GM23338 (cell line): ENCODE data around the gene GPRIN1. TPM values are rescaled to one million over a fixed set of nuclear protein-coding genes. Genes with fewer than 3 reads are reported as not detected.

Experiments used
- ATAC-seq: fragments of 200-7000 bp; cut with Tn5 transposase; 3 replicates; pipeline ENCODE4 v1.9.1; 2020
- DNase-seq: peaks from one replicate; pipeline ENCODE4 v3.0.0-alpha.2; 2015; ENCODE audit warnings: low spot score
- H2AFZ ChIP-seq: fragments of 200-600 bp; sonication (generic); 2 replicates; pipeline ENCODE4 v1.8.0; 2016; ENCODE audit warnings: antibody characterized with exemption, mild to moderate bottlenecking, moderate library complexity
- H3F3A ChIP-seq: fragments of 200-600 bp; sonication (generic); replicated peaks from 2 replicates; pipeline ENCODE4 v1.8.0; 2017; ENCODE audit warnings: antibody characterized with exemption, mixed run types, low read depth
- H3K27ac ChIP-seq: fragments of 200-600 bp; sonication (generic); 2 replicates; pipeline ENCODE4 v1.6.1; 2016; ENCODE audit warnings: low read depth
- H3K27me3 ChIP-seq: fragments of 200-600 bp; sonication (generic); 2 replicates; pipeline ENCODE4 v1.8.0; 2016; ENCODE audit warnings: mild to moderate bottlenecking, mixed run types, moderate library complexity; ENCODE audit not compliant: insufficient read depth
- H3K36me3 ChIP-seq: fragments of 200-600 bp; sonication (generic); 2 replicates; pipeline ENCODE4 v1.8.0; 2016; ENCODE audit warnings: mild to moderate bottlenecking; ENCODE audit not compliant: insufficient read depth
- H3K4me1 ChIP-seq: fragments of 200-600 bp; sonication (generic); 2 replicates; pipeline ENCODE4 v1.8.0; 2016; ENCODE audit warnings: mild to moderate bottlenecking, moderate library complexity; ENCODE audit not compliant: insufficient read depth
- H3K4me2 ChIP-seq: fragments of 200-600 bp; sonication (generic); 2 replicates; pipeline ENCODE4 v1.7.1; 2017; ENCODE audit warnings: mixed run types
- H3K4me3 ChIP-seq: fragments of 200-600 bp; sonication (generic); 2 replicates; pipeline ENCODE4 v1.6.1; 2016; ENCODE audit warnings: mixed run types
- H3K79me2 ChIP-seq: fragments of 200-600 bp; sonication (generic); replicated peaks from 2 replicates; pipeline ENCODE4 v1.8.0; 2017; ENCODE audit warnings: mild to moderate bottlenecking; ENCODE audit not compliant: insufficient read depth
- H3K9me2 ChIP-seq: fragments of 200-600 bp; sonication (generic); 2 replicates; pipeline ENCODE4 v1.8.0; 2017; ENCODE audit not compliant: insufficient read depth
- H4K20me1 ChIP-seq: fragments of 200-600 bp; sonication (generic); replicated peaks from 2 replicates; pipeline ENCODE4 v1.8.0; 2017; ENCODE audit warnings: mild to moderate bottlenecking; ENCODE audit not compliant: insufficient read depth
- H3K27ac Mint-ChIP-seq: 2 replicates; pipeline ENCODE4 v1.8.0; 2020; ENCODE audit warnings: inconsistent platforms, mild to moderate bottlenecking, moderate library complexity, mixed read lengths
- H3K27me3 Mint-ChIP-seq: 3 replicates; pipeline ENCODE4 v1.8.0; 2022; ENCODE audit warnings: low read depth, mild to moderate bottlenecking, moderate library complexity, mixed read lengths, inconsistent platforms; ENCODE audit not compliant: insufficient read depth, poor library complexity
- H3K36me3 Mint-ChIP-seq: 3 replicates; pipeline ENCODE4 v1.8.0; 2021; ENCODE audit warnings: low read depth, mild to moderate bottlenecking, inconsistent platforms, moderate library complexity, mixed read lengths
- H3K4me1 Mint-ChIP-seq: 3 replicates; pipeline ENCODE4 v1.8.0; 2020; ENCODE audit warnings: mild to moderate bottlenecking, inconsistent platforms, mixed read lengths
- H3K4me3 Mint-ChIP-seq: 3 replicates; pipeline ENCODE4 v1.8.0; 2021; ENCODE audit warnings: moderate library complexity, mild to moderate bottlenecking, inconsistent platforms, mixed read lengths
- H3K9me3 Mint-ChIP-seq: 3 replicates; pipeline ENCODE4 v1.8.0; 2020; ENCODE audit warnings: moderate library complexity, mild to moderate bottlenecking, inconsistent platforms, mixed read lengths
- CREB1 ChIP-seq: fragments of 250-450 bp; sonication (Bioruptor Pico); IDR thresholded peaks from 2 replicates; pipeline ENCODE4 v1.5.0; 2020; ENCODE audit warnings: low read depth, mild to moderate bottlenecking, moderate library complexity
- EZH2 ChIP-seq: fragments of 200-600 bp; sonication (generic); IDR thresholded peaks from one replicate; pipeline ENCODE4 v1.8.0; 2017; ENCODE audit warnings: antibody characterized with exemption, mild to moderate bottlenecking, low read depth; ENCODE audit not compliant: unreplicated experiment
- EZH2phosphoT487 ChIP-seq: fragments of 200-600 bp; sonication (generic); IDR thresholded peaks from one replicate; pipeline ENCODE4 v1.8.1; 2018; ENCODE audit warnings: antibody characterized with exemption; ENCODE audit not compliant: unreplicated experiment
- JUNB ChIP-seq: IDR thresholded peaks from one replicate; pipeline ENCODE4 v1.6.1; 2016; ENCODE audit warnings: antibody characterized with exemption; ENCODE audit not compliant: unreplicated experiment
- STAT1 ChIP-seq: IDR thresholded peaks from one replicate; pipeline ENCODE4 v1.6.1; 2016; ENCODE audit warnings: antibody characterized with exemption; ENCODE audit not compliant: unreplicated experiment
- polyA plus RNA-seq: library from polyadenylated mRNA; unstranded; fragments of >200 nt; fragmentation: Nextera tagmentation; extraction: Ambion mirVana; gene quantifications from 2 replicates; pipeline ENCODE4 v1.2.1, GENCODE V29; 2016
- total RNA-seq: library from RNA; depleted of rRNA; stranded (reverse); fragments of >200 nt; shearing (Covaris generic); gene quantifications from 2 replicates; pipeline ENCODE4 v1.2.3, GENCODE V29; 2014
- TF ChIP-seq, protein P1 (sequence below): fragments of 250-450 bp; sonication (Bioruptor Pico); IDR thresholded peaks from 2 replicates; pipeline ENCODE4 v1.5.0; 2020; ENCODE audit warnings: mild to moderate bottlenecking, moderate library complexity

GPRIN1 gene
- total and polyA plus RNA-seq, 2 experiments from 2014 or later, result 3.8 to 14.6 TPM

DNA sequence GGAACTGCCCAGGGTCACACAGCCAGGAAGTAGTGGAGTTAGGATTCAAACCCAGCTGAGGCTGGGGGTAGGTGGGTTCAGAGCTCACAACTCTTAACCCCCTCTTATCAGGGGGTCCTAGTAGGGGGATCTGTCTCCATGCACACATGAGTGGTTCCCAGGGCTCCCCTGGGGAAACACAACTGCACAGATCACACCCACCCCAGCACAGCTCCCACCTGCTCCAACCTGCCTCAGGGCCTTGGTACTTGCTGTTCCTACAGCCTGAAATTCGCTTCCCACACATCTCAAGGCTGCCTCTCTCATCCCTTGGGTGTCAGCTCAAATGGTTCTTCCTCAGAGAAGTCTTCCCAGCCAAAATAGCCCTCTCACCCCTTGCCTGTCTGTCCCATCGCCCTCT lies 15.6 kb upstream of the GPRIN1 start:
- H3K9me3 Mint-ChIP-seq, result no peaks in the 10 kb centered on the region; the same call in 2 of the 3 replicates
- H2AFZ ChIP-seq, result no peak overlapping the region
- TF ChIP-seq JUNB (no peak), EZH2 (no peak), CREB1 (CRISPR knock-in tag) (no peak)
- TF ChIP-seq, protein P1, sequence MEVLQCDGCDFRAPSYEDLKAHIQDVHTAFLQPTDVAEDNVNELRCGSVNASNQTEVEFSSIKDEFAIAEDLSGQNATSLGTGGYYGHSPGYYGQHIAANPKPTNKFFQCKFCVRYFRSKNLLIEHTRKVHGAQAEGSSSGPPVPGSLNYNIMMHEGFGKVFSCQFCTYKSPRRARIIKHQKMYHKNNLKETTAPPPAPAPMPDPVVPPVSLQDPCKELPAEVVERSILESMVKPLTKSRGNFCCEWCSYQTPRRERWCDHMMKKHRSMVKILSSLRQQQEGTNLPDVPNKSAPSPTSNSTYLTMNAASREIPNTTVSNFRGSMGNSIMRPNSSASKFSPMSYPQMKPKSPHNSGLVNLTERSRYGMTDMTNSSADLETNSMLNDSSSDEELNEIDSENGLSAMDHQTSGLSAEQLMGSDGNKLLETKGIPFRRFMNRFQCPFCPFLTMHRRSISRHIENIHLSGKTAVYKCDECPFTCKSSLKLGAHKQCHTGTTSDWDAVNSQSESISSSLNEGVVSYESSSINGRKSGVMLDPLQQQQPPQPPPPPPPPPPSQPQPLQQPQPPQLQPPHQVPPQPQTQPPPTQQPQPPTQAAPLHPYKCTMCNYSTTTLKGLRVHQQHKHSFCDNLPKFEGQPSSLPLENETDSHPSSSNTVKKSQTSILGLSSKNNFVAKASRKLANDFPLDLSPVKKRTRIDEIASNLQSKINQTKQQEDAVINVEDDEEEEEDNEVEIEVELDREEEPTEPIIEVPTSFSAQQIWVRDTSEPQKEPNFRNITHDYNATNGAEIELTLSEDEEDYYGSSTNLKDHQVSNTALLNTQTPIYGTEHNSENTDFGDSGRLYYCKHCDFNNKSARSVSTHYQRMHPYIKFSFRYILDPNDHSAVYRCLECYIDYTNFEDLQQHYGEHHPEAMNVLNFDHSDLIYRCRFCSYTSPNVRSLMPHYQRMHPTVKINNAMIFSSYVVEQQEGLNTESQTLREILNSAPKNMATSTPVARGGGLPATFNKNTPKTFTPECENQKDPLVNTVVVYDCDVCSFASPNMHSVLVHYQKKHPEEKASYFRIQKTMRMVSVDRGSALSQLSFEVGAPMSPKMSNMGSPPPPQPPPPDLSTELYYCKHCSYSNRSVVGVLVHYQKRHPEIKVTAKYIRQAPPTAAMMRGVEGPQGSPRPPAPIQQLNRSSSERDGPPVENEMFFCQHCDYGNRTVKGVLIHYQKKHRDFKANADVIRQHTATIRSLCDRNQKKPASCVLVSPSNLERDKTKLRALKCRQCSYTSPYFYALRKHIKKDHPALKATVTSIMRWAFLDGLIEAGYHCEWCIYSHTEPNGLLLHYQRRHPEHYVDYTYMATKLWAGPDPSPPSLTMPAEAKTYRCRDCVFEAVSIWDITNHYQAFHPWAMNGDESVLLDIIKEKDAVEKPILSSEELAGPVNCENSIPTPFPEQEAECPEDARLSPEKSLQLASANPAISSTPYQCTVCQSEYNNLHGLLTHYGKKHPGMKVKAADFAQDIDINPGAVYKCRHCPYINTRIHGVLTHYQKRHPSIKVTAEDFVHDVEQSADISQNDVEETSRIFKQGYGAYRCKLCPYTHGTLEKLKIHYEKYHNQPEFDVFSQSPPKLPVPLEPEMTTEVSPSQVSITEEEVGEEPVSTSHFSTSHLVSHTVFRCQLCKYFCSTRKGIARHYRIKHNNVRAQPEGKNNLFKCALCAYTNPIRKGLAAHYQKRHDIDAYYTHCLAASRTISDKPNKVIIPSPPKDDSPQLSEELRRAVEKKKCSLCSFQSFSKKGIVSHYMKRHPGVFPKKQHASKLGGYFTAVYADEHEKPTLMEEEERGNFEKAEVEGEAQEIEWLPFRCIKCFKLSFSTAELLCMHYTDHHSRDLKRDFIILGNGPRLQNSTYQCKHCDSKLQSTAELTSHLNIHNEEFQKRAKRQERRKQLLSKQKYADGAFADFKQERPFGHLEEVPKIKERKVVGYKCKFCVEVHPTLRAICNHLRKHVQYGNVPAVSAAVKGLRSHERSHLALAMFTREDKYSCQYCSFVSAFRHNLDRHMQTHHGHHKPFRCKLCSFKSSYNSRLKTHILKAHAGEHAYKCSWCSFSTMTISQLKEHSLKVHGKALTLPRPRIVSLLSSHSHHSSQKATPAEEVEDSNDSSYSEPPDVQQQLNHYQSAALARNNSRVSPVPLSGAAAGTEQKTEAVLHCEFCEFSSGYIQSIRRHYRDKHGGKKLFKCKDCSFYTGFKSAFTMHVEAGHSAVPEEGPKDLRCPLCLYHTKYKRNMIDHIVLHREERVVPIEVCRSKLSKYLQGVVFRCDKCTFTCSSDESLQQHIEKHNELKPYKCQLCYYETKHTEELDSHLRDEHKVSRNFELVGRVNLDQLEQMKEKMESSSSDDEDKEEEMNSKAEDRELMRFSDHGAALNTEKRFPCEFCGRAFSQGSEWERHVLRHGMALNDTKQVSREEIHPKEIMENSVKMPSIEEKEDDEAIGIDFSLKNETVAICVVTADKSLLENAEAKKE, result no peak
- no peak overlapping the region for H3K27ac Mint-ChIP-seq
- H3K36me3 Mint-ChIP-seq, result no peaks in the 10 kb centered on the region
- H3K27ac ChIP-seq, result no peak overlapping the region
- H3K9me2 ChIP-seq, result no peaks in the 10 kb centered on the region
- DNase-seq (no peak), ATAC-seq (no peak)
- H3K4me3 Mint-ChIP-seq, result no peak overlapping the region
- peaks cover 31% of the 10 kb centered on the region for H3K27me3 ChIP-seq
- H3K36me3 ChIP-seq, result no peaks in the 10 kb centered on the region
- H3F3A ChIP-seq, result 0 out of 2 replicates have a peak, but pooled peaks cover 5% of the 10 kb centered on the region
- H3K4me3 ChIP-seq, result no peak overlapping the region
- no peaks in the 10 kb centered on the region for H3K79me2 ChIP-seq
- peaks cover 36% of the 10 kb centered on the region for H3K27me3 Mint-ChIP-seq
- H3K4me1 Mint-ChIP-seq, result peaks cover 26% of the 10 kb centered on the region
- no peak overlapping the region for H3K4me2 ChIP-seq
- H4K20me1 ChIP-seq, result peaks cover 6% of the 10 kb centered on the region; the same call in 1 of the 2 replicates
- peaks cover 7% of the 10 kb centered on the region; the same call in 1 of the 2 replicates for H3K4me1 ChIP-seq

DNA sequence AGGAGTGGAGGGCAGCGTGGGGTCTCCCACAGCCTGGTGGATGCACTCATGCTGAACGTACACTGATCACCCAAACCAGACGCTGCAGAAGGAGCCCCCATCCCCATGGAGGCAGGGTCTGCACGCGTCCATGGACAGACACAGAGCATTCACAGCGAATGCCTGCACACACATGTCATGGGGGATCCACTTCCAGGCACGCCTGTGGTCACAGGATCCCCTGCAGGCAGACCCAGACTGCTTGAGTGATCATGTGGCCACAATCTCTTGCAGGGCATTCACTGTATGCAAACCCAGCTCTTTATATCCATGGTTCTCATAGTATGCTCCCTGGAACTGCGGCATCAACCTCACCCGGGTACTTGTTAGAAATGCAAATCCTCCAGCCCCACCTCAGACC lies 15.0 kb upstream of the GPRIN1 start:
- Histone ChIP-seq H3K4me1 (peaks cover 7% of the 10 kb centered on the region; the same call in 1 of the 2 replicates), H3K4me3 (no peak overlapping the region), H3K79me2 (no peaks in the 10 kb centered on the region), H3K9me2 (no peaks in the 10 kb centered on the region), H3K27ac (no peak overlapping the region), H3K27me3 (peaks cover 33% of the 10 kb centered on the region), H4K20me1 (peaks cover 6% of the 10 kb centered on the region; the same call in 1 of the 2 replicates), H2AFZ (no peak overlapping the region), H3K4me2 (no peak overlapping the region), H3F3A (0 out of 2 replicates have a peak, but pooled peaks cover 5% of the 10 kb centered on the region), H3K36me3 (no peaks in the 10 kb centered on the region)
- H3K9me3 Mint-ChIP-seq, result no peaks in the 10 kb centered on the region; the same call in 2 of the 3 replicates
- H3K27me3 Mint-ChIP-seq, result peaks cover 40% of the 10 kb centered on the region
- H3K4me3 Mint-ChIP-seq, result no peak overlapping the region
- ATAC-seq (no peak), DNase-seq (no peak)
- no peak for TF ChIP-seq STAT1
- TF ChIP-seq, protein P1, result no peak
- TF ChIP-seq EZH2phosphoT487, result no peak
- no peak overlapping the region for H3K27ac Mint-ChIP-seq
- peaks cover 30% of the 10 kb centered on the region for H3K4me1 Mint-ChIP-seq
- H3K36me3 Mint-ChIP-seq, result no peaks in the 10 kb centered on the region
